Gastroesophageal sphincter (tissue), 4 donors: ENCODE data around the gene CYLD. TPM values are rescaled to one million over a fixed set of nuclear protein-coding genes. Genes with fewer than 3 reads are reported as not detected.

Source experiments
- ATAC-seq: fragments of 150-250 bp; one replicate; pipeline ENCODE4 v1.9.1; 2016; ENCODE audit warnings: mild to moderate bottlenecking, moderate library complexity
- H3K27ac ChIP-seq, 4 donors: fragments of 200-600 bp; sonication (generic) in 3 of 4; 1 replicate in 3 of 4; 2 replicates in 1 of 4; pipeline ENCODE4 v1.5.1; 2016 to 2019
- H3K27me3 ChIP-seq: fragments of 200-600 bp; sonication (generic); one replicate; pipeline ENCODE4 v1.5.1; 2019
- H3K36me3 ChIP-seq, 2 donors: fragments of 200-600 bp; sonication (generic); one replicate each; pipeline ENCODE4 v1.5.1; 2019; ENCODE audit warnings: control low read depth in 1 of 2
- H3K4me1 ChIP-seq, 3 donors: fragments of 200-600 bp; sonication (generic); 1 replicate in 2 of 3; 2 replicates in 1 of 3; pipeline ENCODE4 v1.5.1; 2016 to 2019; ENCODE audit warnings: control low read depth in 2 of 3
- H3K4me3 ChIP-seq, 2 donors: fragments of 200-600 bp; sonication (generic); one replicate each; pipeline ENCODE4 v1.5.1; 2019; ENCODE audit warnings: mild to moderate bottlenecking in 1 of 2, moderate library complexity in 1 of 2
- H3K9me3 ChIP-seq, 3 donors: fragments of 200-600 bp; sonication (generic); one replicate each; pipeline ENCODE4 v1.5.1; 2017 to 2019; ENCODE audit warnings: control low read depth in 2 of 3
- CTCF ChIP-seq, 4 experiments: fragments of 200-600 bp in 2 of 4; fragments of 450-650 bp in 2 of 4; sonication (generic) in 1 of 4; IDR thresholded peaks; one replicate each; pipeline ENCODE4 v1.5.1; 2017 to 2019; ENCODE audit warnings: antibody characterized with exemption in 4 of 4, mild to moderate bottlenecking in 2 of 4, moderate library complexity in 2 of 4
- EP300 ChIP-seq: sonication (generic); formaldehyde crosslinking; IDR thresholded peaks from one replicate; pipeline ENCODE4 v1.6.1; 2017; ENCODE audit warnings: antibody characterized with exemption, mild to moderate bottlenecking
- POLR2A ChIP-seq, 2 donors: fragments of 450-650 bp; IDR thresholded peaks; one replicate each; pipeline ENCODE4 v1.6.1; 2017; ENCODE audit warnings: antibody characterized with exemption in 2 of 2, mild to moderate bottlenecking in 2 of 2, moderate library complexity in 1 of 2
- POLR2AphosphoS5 ChIP-seq: sonication (generic); formaldehyde crosslinking; IDR thresholded peaks from one replicate; pipeline ENCODE4 v1.6.1; 2017; ENCODE audit warnings: antibody characterized with exemption
- WGBS, 2 donors: methylation state at CpG; one replicate each; pipeline ENCODE4 v1.1.5; 2018; ENCODE audit warnings: low coverage in 1 of 2; 5-methylcytosine and 5-hydroxymethylcytosine counted together
- total RNA-seq, 4 donors: library from RNA; depleted of rRNA; stranded (reverse); fragments of >200 nt; gene quantifications; one replicate each; pipeline ENCODE4 v1.1.0, GENCODE V29; 2016

The CYLD gene
- total RNA-seq, 4 donors from 2014 or later = 39.2 to 82.5 (median 53.2) TPM

DNA sequence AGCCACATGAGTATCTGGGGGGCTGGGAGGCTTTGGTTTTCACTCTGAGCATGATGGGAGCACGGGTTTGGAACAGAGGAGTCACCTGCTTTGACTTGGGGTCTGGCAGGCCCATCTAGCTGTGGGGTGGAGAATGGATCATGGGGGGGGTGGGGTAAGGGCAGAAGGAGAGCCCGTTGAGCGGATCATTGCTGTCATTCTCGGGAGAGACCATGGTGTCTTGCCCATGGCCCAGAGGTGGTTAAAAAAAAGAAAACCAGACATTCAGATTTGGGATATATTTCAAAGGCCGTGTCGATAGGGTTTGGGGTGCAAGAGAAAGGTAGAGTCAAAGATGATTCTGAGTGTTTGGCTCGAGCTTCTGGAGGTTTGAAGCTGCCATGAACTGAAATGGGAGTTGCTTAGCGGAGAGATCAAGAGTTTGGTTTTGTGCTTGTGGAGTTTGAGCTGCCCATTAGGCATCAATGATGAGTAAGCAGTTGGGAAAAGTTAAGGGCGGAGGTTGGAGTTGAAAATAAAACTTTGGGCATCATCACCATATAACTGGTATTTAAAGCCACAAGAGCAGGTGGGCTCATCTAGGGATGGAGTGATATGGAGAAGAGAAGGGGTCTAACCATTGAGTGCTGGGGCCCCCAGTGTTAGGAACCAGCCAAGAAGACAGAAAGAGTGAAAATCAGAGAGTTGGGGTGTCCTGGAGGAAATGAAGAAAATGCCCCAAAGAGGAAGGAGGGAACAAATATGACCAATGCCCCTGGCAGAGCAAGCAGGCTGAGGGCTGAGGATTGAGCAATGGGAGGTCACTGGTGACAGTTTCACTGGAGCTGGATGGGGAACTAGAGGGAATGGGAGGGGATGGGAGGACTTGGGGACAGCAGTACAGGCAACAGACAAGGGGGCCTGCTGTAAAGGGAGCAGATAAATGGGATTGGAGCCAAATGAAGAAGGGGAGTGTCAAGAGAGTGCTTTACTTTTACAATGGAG lies 46.6 kb upstream of the CYLD start:
- 89 to 93% methylated on average over 8 to 9 of the region's 9 CpGs for WGBS, 2 donors
- H3K9me3 ChIP-seq = no peaks in the 10 kb centered on the region
- peak overlapping the region in 3 of 4 donors; percentile 53 to 71 (median 63) for H3K27ac ChIP-seq
- peak; percentile 24 for ATAC-seq
- H3K4me1 ChIP-seq = peaks cover 0 to 53% (median 13%) of the 10 kb centered on the region in 3 donors
- no peaks in the 10 kb centered on the region for H3K36me3 ChIP-seq
- H3K27me3 ChIP-seq = no peaks in the 10 kb centered on the region
- no peak for TF ChIP-seq POLR2AphosphoS5
- no peak for TF ChIP-seq CTCF (IDR thresholded peaks at IDR 0.05)
- no peak for TF ChIP-seq EP300
- TF ChIP-seq POLR2A (IDR thresholded peaks at IDR 0.05) = no peak
- no peak overlapping the region for H3K4me3 ChIP-seq

DNA sequence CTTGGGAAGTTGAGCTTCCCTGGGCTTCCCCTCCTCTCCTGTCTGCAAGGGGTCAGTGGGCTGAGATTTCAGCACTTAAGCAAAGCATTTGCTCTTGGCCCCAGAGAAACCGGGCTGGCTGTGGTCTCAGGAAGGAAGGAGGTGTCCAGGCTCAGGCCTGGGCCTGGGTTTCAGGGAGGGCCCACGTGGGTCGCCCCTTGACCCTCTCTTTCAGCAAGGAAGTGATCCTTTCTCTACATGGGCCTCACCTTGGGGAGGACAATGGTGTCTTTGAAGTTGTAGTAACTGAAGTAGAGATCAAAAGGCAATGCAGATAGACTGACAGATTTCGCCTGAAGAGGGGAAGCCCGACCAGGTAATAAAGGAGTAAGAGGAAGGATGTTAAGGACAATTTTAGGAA lies 45.8 kb upstream of the CYLD start:
- TF ChIP-seq CTCF (IDR thresholded peaks at IDR 0.05) (no peak), EP300 (no peak), POLR2A (IDR thresholded peaks at IDR 0.05) (no peak), POLR2AphosphoS5 (no peak)
- no peak for ATAC-seq
- Histone ChIP-seq H3K27ac (peak overlapping the region in 3 of 4 donors; percentile 53 to 71 (median 63)), H3K27me3 (no peaks in the 10 kb centered on the region), H3K4me3 (no peak overlapping the region), H3K4me1 (peaks cover 0 to 53% (median 13%) of the 10 kb centered on the region in 3 donors), H3K9me3 (no peaks in the 10 kb centered on the region), H3K36me3 (no peaks in the 10 kb centered on the region)
- WGBS, 2 donors = 50 to 60% methylated on average over 1 to 2 of the region's 5 CpGs

- TF ChIP-seq POLR2AphosphoS5 (no peak), POLR2A (IDR thresholded peaks at IDR 0.05) (no peak), CTCF (IDR thresholded peaks at IDR 0.05) (no peak), EP300 (no peak)
- no peaks in the 10 kb centered on the region for H3K27me3 ChIP-seq
- peak; percentile 69 for ATAC-seq
- peak overlapping the region in 3 of 4 donors; percentile 53 to 71 (median 63) for H3K27ac ChIP-seq
- no peaks in the 10 kb centered on the region for H3K9me3 ChIP-seq
- no peaks in the 10 kb centered on the region for H3K36me3 ChIP-seq
- WGBS, 2 donors = 28% methylated on average over 5 of the region's 15 CpGs; no CpG with 5 or more reads in 1 of the 2 donors
- H3K4me3 ChIP-seq = no peak overlapping the region
- H3K4me1 ChIP-seq = peaks cover 0 to 53% (median 13%) of the 10 kb centered on the region in 3 donors
Measured at GRCh38 chr16:50696575-50697420, 45.1 kb upstream of the CYLD start.

- Histone ChIP-seq H3K9me3 (no peaks in the 10 kb centered on the region), H3K4me1 (peaks cover 0 to 53% (median 13%) of the 10 kb centered on the region in 3 donors), H3K27me3 (no peaks in the 10 kb centered on the region), H3K36me3 (no peaks in the 10 kb centered on the region), H3K27ac (peak overlapping the region in 3 of 4 donors; percentile 53 to 71 (median 63)), H3K4me3 (peak overlapping the region in 1 of 2 donors; percentile 45)
- 80 to 83% methylated on average over 1 of the region's 5 CpGs for WGBS, 2 donors
- ATAC-seq = no peak
- TF ChIP-seq POLR2AphosphoS5 (no peak), CTCF (IDR thresholded peaks at IDR 0.05) (no peak), EP300 (no peak), POLR2A (IDR thresholded peaks at IDR 0.05) (no peak)
Measured at GRCh38 chr16:50697421-50697715, 44.5 kb upstream of the CYLD start.
